OCI-M2 (cell line): ENCODE measurements around the gene DNAJB13.

Experiments
- DNase-seq: peaks from one replicate; lab custom pipeline; 2025; ENCODE audit not compliant: unreplicated experiment; lab: John Stamatoyannopoulos, UW

The DNAJB13 gene

GRCh38 chr11:73949912-73950311, 914 bp upstream of the DNAJB13 start:
- no peak for DNase-seq

GRCh38 chr11:73951797-73952196, 971 bp downstream of the DNAJB13 start:
- no peak for DNase-seq

GRCh38 chr11:73956876-73957653, 6.2 kb downstream of the DNAJB13 start:
- no peak for DNase-seq

- no peak for DNase-seq
Measured at GRCh38 chr11:73957654-73958361, 7.0 kb downstream of the DNAJB13 start.

GRCh38 chr11:73958521-73959141, 7.8 kb downstream of the DNAJB13 start:
- DNase-seq: no peak

GRCh38 chr11:73961321-73961720, 10.5 kb downstream of the DNAJB13 start:
- DNase-seq: no peak

GRCh38 chr11:73962101-73962705, 11.4 kb downstream of the DNAJB13 start:
- DNase-seq: no peak

GRCh38 chr11:73963861-73964260, 13.0 kb downstream of the DNAJB13 start:
- no peak for DNase-seq

- no peak for DNase-seq
Measured at GRCh38 chr11:73965076-73965763, 14.4 kb downstream of the DNAJB13 start.

GRCh38 chr11:73965764-73966121, 14.9 kb downstream of the DNAJB13 start:
- no peak for DNase-seq

- no peak for DNase-seq
Measured at GRCh38 chr11:73968356-73968966, 17.6 kb downstream of the DNAJB13 start.

GRCh38 chr11:73969091-73969490, 18.3 kb downstream of the DNAJB13 start:
- no peak for DNase-seq

- no peak for DNase-seq
Measured at GRCh38 chr11:73969991-73970800, 19.4 kb downstream of the DNAJB13 start.

- DNase-seq: no peak
Measured at GRCh38 chr11:73971175-73971719, 20.4 kb downstream of the DNAJB13 start.

- no peak for DNase-seq
Measured at GRCh38 chr11:73972187-73972586, 21.4 kb downstream of the DNAJB13 start.

- DNase-seq: no peak
Measured at GRCh38 chr11:73972620-73973449, 22.0 kb downstream of the DNAJB13 start.

- DNase-seq: no peak
Measured at GRCh38 chr11:73974604-73975478, 24.0 kb downstream of the DNAJB13 start.

GRCh38 chr11:73975479-73975757, 24.6 kb downstream of the DNAJB13 start:
- no peak for DNase-seq
